HepG2 (cell line): Measurements from ENCODE around the gene FOXA3. TPM values are rescaled to one million over a fixed set of nuclear protein-coding genes. Genes with fewer than 3 reads are reported as not detected.

Experiments
- ATAC-seq: fragments of 200-7000 bp; cut with Tn5 transposase; 3 replicates; pipeline ENCODE4 v1.9.1; 2020; ENCODE audit warnings: mild to moderate bottlenecking, moderate library complexity
- BruUV-seq: library from RNA; stranded (reverse); fragments of 400-500 nt; replicated peaks from 2 replicates; lab custom pipeline; 2021; lab: Mats Ljungman, UMichigan
- CTCF ChIA-PET: fragments of 300-600 bp; formaldehyde crosslinking; extraction: SDS; loops from one replicate; lab custom pipeline; 2021; ENCODE audit warnings: low total read pairs, inconsistent platforms, low intra/inter-chr PET ratio; lab: Yijun Ruan, JAX
- POLR2A ChIA-PET: fragments of 350-600 bp; sonication (Branson Sonifier 250); formaldehyde crosslinking; loops from one replicate; lab custom pipeline; 2020; ENCODE audit warnings: antibody characterized with exemption, inconsistent platforms; lab: Yijun Ruan, JAX
- DNase-seq: peaks from one replicate; pipeline ENCODE4 v3.0.0-alpha.2; 2015; ENCODE audit warnings: low spot score
- FAIRE-seq: peaks from 3 replicates; lab custom pipeline; 2011; peaks lifted over from hg19 to GRCh38; lab: Jason Lieb, UNC
- H2AFZ ChIP-seq: one replicate; pipeline ENCODE4 v1.6.1; 2011; ENCODE audit warnings: low read length, inconsistent platforms
- H3K27ac ChIP-seq: fragments of 300-600 bp; 3 replicates; pipeline ENCODE4 v1.8.0; 2011; ENCODE audit warnings: mixed run types, mild to moderate bottlenecking, mixed read lengths, low read length, inconsistent platforms; ENCODE audit not compliant: insufficient read depth; ENCODE audit errors: extremely low read length
- H3K27me3 ChIP-seq, 2 experiments: fragments of 200-600 bp in 1 of 2; 2 replicates in 1 of 2; 3 replicates in 1 of 2; pipeline versions ENCODE4 v1.6.0 to v1.8.0; 2011; ENCODE audit warnings: low read length in 2 of 2, mild to moderate bottlenecking in 2 of 2, moderate library complexity in 2 of 2, inconsistent platforms in 1 of 2; ENCODE audit not compliant: insufficient read depth in 2 of 2, control insufficient read depth in 1 of 2
- H3K36me3 ChIP-seq, 2 experiments: fragments of 200-600 bp in 1 of 2; replicated peaks in 1 of 2; 2 replicates in 1 of 2; 3 replicates in 1 of 2; pipeline versions ENCODE4 v1.5.1 to v1.8.0; 2011; ENCODE audit warnings: low read length in 2 of 2, inconsistent platforms in 1 of 2; ENCODE audit not compliant: insufficient read depth in 2 of 2, control insufficient read depth in 1 of 2
- H3K4me1 ChIP-seq: 2 replicates; pipeline ENCODE4 v1.5.1; 2012; ENCODE audit warnings: low read length, inconsistent platforms; ENCODE audit not compliant: insufficient read depth
- H3K4me2 ChIP-seq: 2 replicates; pipeline ENCODE4 v1.6.0; 2011; ENCODE audit warnings: low read depth, low read length, inconsistent platforms
- H3K4me3 ChIP-seq, 3 experiments: fragments of 200-600 bp in 1 of 3; sonication (generic), shearing (Covaris generic) in 1 of 3; replicated peaks in 1 of 3; 2 replicates each; pipeline ENCODE4 v1.5.1; 2011 to 2016; ENCODE audit warnings: low read length in 3 of 3, inconsistent platforms in 2 of 3, low read depth in 2 of 3, mild to moderate bottlenecking in 2 of 3, control low read depth in 1 of 3, mixed read lengths in 1 of 3; ENCODE audit not compliant: insufficient read depth in 1 of 3
- H3K79me2 ChIP-seq: one replicate; pipeline ENCODE4 v1.6.1; 2011; ENCODE audit warnings: low read length, inconsistent platforms; ENCODE audit not compliant: insufficient read depth
- H3K9ac ChIP-seq: 2 replicates; pipeline ENCODE4 v1.6.0; 2011; ENCODE audit warnings: mild to moderate bottlenecking, low read depth, low read length, inconsistent platforms; ENCODE audit not compliant: insufficient read depth
- H3K9me3 ChIP-seq: 2 replicates; pipeline ENCODE4 v1.5.1; 2012; ENCODE audit warnings: mild to moderate bottlenecking, low read length
- H4K20me1 ChIP-seq: 2 replicates; pipeline ENCODE4 v1.6.0; 2011; ENCODE audit warnings: inconsistent platforms, mild to moderate bottlenecking, low read length, moderate library complexity; ENCODE audit not compliant: insufficient read depth
- AGO2 ChIP-seq: fragments of 200-400 bp; formaldehyde crosslinking; optimal IDR thresholded peaks from 2 replicates; pipeline ENCODE3; 2017; ENCODE audit warnings: mild to moderate bottlenecking, low read depth, low read length, moderate library complexity
- HIVEP1 ChIP-seq: sonication (generic); formaldehyde crosslinking; IDR thresholded peaks from 2 replicates; pipeline ENCODE4 v1.4.0; 2020; ENCODE audit warnings: mild to moderate bottlenecking, missing genetic modification reagents
- KLF16 ChIP-seq, 2 experiments: sonication (generic) in 1 of 2; formaldehyde crosslinking in 1 of 2; IDR thresholded peaks; 2 replicates each; pipeline versions ENCODE4 v1.6.1 to v1.8.0; 2016 to 2023; ENCODE audit warnings: missing genetic modification reagents in 2 of 2, missing compliant biosample characterization in 1 of 2
- POLR2G ChIP-seq: fragments of 200-400 bp; formaldehyde crosslinking; IDR thresholded peaks from 2 replicates; pipeline ENCODE4 v1.6.1; 2018; ENCODE audit warnings: mild to moderate bottlenecking, low read depth, low read length, moderate library complexity
- RBM22 ChIP-seq: fragments of 200-400 bp; formaldehyde crosslinking; optimal IDR thresholded peaks from 2 replicates; pipeline ENCODE3; 2017; ENCODE audit warnings: mild to moderate bottlenecking, low read length, moderate library complexity
- SALL1 ChIP-seq: sonication (generic); formaldehyde crosslinking; IDR thresholded peaks from 2 replicates; pipeline ENCODE4 v1.8.0; 2022; ENCODE audit warnings: mild to moderate bottlenecking, missing genetic modification reagents
- ZSCAN12 ChIP-seq: sonication (generic); formaldehyde crosslinking; IDR thresholded peaks from 2 replicates; pipeline ENCODE4 v1.9.0; 2021; ENCODE audit warnings: mild to moderate bottlenecking, missing genetic modification reagents
- WGBS: methylation state at CpG from one replicate; pipeline ENCODE4 v1.1.6; 2017; ENCODE audit warnings: low lambda C conversion rate; 5-methylcytosine and 5-hydroxymethylcytosine counted together
- in situ Hi-C: cut with HindIII; loops from 2 replicates; pipeline ENCODE4 v1.10.0; 2017; ENCODE audit warnings: low pct_unique_long_range_greater_than_20kb; ENCODE audit not compliant: extremely low pct_ligation_motif_present
- intact Hi-C: fragments of 100-400 bp; cut with micrococcal nuclease; formaldehyde crosslinking; loops from one replicate; pipeline ENCODE4 v1.10.0; 2022; ENCODE audit not compliant: unreplicated experiment
- polyA plus RNA-seq, 8 experiments: library from polyadenylated mRNA; depleted of rRNA in 3 of 8; stranded (reverse) in 7 of 8; unstranded in 1 of 8; fragments of >200 nt; fragmentation: Illumina TruSeq in 4 of 8; extraction: Trizol in 4 of 8; gene quantifications; 2 replicates each; pipeline versions ENCODE4 v1.2.1 to v1.2.3, GENCODE V29; 2011 to 2016; ENCODE audit warnings: low read depth in 4 of 8, missing spikeins in 1 of 8, mixed read lengths in 1 of 8; ENCODE audit not compliant: insufficient read depth in 1 of 8
- total RNA-seq, 5 experiments: library from RNA; depleted of rRNA; stranded (reverse); fragments of >200 nt; fragmentation: Illumina TruSeq; extraction: Trizol; gene quantifications; 2 replicates each; pipeline ENCODE4 v1.2.3, GENCODE V29; 2016; ENCODE audit warnings: low read depth in 1 of 5

Gene FOXA3
- total and polyA plus RNA-seq, 2 of the 13 experiments (the other 11 are each of a cell fraction or from before 2014, with no cell fraction given) = 29.8 to 47.6 TPM

DNA sequence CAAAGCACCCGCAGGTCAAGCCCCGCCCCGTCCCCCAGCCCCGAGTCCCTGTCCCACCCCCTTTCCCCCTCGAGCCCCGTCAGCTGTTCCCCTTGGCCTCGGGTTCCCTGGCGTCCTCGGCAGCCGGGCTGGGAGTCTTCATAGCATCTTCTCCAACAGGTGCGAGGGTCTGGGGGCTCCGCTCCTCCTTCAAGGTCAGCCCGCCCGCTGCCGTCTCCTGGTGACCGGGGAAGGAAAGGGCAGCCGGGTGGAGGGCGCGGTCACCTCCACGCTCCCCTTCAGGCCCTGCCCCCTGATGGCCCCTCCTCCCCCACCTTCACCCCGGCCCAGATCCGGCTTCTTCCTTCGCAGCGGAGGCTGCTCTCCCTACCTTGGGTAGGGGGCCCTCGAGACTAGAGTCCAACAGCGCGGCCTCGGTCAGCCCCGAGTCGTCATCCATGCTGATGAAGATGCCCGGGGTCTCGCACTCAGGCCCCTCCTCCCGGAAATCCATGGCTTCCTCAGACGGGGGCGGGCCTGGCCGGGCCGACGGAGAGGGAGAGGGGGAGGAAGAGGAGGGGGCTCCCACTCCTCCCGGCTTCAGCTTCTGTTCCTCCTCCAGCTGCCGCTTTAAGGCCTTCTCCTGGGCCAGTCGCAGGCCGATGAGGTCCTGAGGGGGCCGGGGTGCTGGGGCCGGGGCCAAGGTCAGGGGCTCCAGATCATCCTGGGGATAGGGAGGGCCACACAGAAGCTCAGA is 48.5 kb upstream of the FOXA3 start:
- peak; percentile 26 for TF ChIP-seq RBM22
- no peak for TF ChIP-seq KLF16 (CRISPR knock-in tag; IDR thresholded peaks at IDR 0.05)
- CTCF ChIA-PET = interaction anchor here (2.6 kb wide), 1 partner anchor 69 kb away, joined by 50 read pairs; the partner anchor contains the start of gene IRF2BP1
- Histone ChIP-seq H3K4me3 (no peak overlapping the region), H3K27ac (no peak overlapping the region), H3K9me3 (no peaks in the 10 kb centered on the region), H2AFZ (no peak overlapping the region), H4K20me1 (no peaks in the 10 kb centered on the region), H3K79me2 (no peaks in the 10 kb centered on the region), H3K4me2 (no peak overlapping the region), H3K9ac (no peak overlapping the region), H3K27me3 (no peaks in the 10 kb centered on the region), H3K4me1 (no peaks in the 10 kb centered on the region), H3K36me3 (peaks cover 5 to 6% of the 10 kb centered on the region in 2 experiments)
- intact Hi-C loops = loop anchor here (5.0 kb wide), 2 partner anchors 197 to 262 kb away; no protein-coding TSS in a partner anchor
- no peak for FAIRE-seq
- ATAC-seq = no peak
- POLR2A ChIA-PET = no interaction called here
- in situ Hi-C loops = loop anchor here (10.0 kb wide), 1 partner anchor 199 kb away; no protein-coding TSS in a partner anchor
- no peak for DNase-seq
- no TSS peak for BruUV-seq
- WGBS = 96% methylated on average over 40 of the region's 44 CpGs

DNA sequence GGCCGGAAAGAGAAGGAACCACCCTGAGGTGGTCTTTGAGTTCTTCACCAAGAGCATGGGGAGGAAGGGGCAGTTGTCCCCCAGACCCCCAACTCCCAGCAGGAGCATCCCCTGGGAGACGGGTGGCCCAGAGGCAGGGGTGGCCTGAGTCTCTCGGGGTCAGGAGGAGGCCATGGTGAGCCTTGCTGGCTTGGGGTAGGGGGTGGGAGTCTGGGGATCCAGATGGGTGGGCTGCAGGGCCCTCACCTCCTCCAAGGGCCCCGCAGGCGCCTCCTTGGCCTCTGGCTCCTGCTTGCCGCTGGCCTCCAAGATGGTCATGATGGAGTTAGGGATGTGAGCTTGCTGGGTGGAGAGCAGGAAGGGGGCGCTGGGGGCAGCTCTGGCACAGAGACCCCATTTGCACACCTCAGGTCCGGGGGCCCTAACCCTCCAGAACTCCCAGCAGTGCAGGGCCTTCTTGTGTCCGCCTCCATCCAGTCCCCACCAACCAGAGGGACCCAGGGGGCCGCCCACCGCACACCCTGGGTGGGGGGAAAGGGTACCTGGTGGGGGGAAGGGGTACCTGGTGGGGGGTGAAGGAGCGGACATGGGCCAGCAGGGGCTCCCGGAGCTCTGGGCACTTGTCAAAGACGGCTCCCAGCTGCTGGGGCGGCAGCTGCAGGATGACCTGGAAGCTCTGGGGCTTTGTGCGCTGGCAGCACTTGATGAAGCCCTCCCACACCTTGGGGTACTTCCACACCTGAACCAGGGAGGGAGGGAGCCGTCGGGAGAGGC is 47.7 kb upstream of the FOXA3 start:
- no peak for TF ChIP-seq SALL1 (CRISPR knock-in tag)
- no peak for TF ChIP-seq ZSCAN12 (CRISPR knock-in tag)
- no peak for TF ChIP-seq POLR2G
- peak; percentile 26 for TF ChIP-seq AGO2
- peak; percentile 7; the same call in 1 of the 2 replicates for TF ChIP-seq HIVEP1 (CRISPR knock-in tag)
- TF ChIP-seq, all 625 proteins: peak for 2
- no peak overlapping the region for H3K4me2 ChIP-seq
- 97% methylated on average over 7 of the region's 18 CpGs for WGBS
- no peak overlapping the region for H3K4me3 ChIP-seq
- ChIA-PET POLR2A (interaction anchor here (0.7 to 1.9 kb wide), 8 partner anchors 8 to 86 kb away, joined by 3 to 15 read pairs (median 4); partner anchors contain the start of genes FOXA3, SIX5 and SYMPK), CTCF (interaction anchor here (0.6 to 2.6 kb wide), 5 partner anchors 47 to 261 kb away, joined by 3 to 50 read pairs (median 4); partner anchors contain the start of genes IRF2BP1 and SYMPK)
- no peak overlapping the region for H3K27ac ChIP-seq
- no peaks in the 10 kb centered on the region for H3K79me2 ChIP-seq
- ATAC-seq (peak; percentile 6; the same call in 2 of the 3 replicates), FAIRE-seq (no peak), DNase-seq (no peak)
- H2AFZ ChIP-seq = no peak overlapping the region
- no peaks in the 10 kb centered on the region for H3K4me1 ChIP-seq
- H3K27me3 ChIP-seq = no peaks in the 10 kb centered on the region
- H4K20me1 ChIP-seq = no peaks in the 10 kb centered on the region
- in situ Hi-C loops = loop anchor here (10.0 kb wide), 1 partner anchor 198 kb away; no protein-coding TSS in a partner anchor
- peaks cover 8 to 11% of the 10 kb centered on the region in 2 experiments for H3K36me3 ChIP-seq
- intact Hi-C loops = loop anchor here (1.0 to 5.0 kb wide), 4 partner anchors 48 to 261 kb away; partner anchors contain the start of gene FOXA3
- BruUV-seq = no TSS peak
- no peak overlapping the region for H3K9ac ChIP-seq
- no peaks in the 10 kb centered on the region for H3K9me3 ChIP-seq
